Retinal pigment epithelial cell (primary cell): ENCODE results near the gene SCN11A.

Source experiments
- DNase-seq: peaks from one replicate; pipeline ENCODE4 v3.0.0-alpha.2; 2010; ENCODE audit warnings: low read depth
- H3K4me3 ChIP-seq: 2 replicates; pipeline ENCODE4 v1.5.1; 2011; ENCODE audit warnings: mild to moderate bottlenecking, low read length, control low read depth, moderate library complexity
- TF ChIP-seq, protein P1 (sequence below): conservative IDR thresholded peaks from 2 replicates; pipeline ENCODE4 v1.5.1; 2011; ENCODE audit warnings: low read depth, low read length, control low read depth, inconsistent platforms

SCN11A gene

DNA sequence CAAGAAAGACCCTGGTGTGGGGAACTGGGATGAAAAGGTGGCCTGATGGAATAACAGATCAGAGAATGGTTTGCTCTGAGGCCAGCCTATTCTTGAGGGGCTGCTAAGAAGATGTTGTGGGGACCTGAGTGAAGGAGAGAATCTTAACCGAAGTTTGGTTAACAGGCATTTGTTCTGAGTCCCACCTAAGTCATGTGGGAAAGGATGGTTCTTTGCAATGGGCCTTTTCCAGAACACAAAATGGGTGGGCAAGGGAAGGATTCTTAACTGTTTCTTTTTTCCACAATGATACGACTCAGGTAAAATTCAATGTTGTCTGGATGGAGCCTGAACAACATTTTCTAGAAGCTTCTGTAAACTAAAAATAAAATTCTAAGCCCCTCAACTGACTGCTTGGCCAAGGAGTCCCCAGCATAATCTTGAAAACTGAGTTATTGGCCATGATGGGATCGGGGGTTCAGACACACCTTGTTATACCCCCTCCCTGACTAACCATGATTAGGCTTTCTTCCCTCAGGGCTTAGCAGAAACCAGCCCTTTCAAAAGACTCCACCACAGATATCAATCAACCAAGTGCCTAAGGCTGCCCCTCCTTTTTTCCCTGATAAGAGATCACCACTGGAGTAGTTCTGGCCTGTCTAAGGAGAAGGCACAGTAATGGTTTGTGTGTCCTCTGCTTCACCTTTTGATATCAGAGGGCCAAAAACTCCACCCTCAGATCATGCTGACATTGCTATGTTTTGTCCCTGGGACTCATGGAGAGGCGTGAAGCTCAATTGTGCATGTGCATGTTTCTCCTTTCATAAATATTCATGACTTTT lies 30.1 kb downstream of the SCN11A start:
- TF ChIP-seq, protein P1, sequence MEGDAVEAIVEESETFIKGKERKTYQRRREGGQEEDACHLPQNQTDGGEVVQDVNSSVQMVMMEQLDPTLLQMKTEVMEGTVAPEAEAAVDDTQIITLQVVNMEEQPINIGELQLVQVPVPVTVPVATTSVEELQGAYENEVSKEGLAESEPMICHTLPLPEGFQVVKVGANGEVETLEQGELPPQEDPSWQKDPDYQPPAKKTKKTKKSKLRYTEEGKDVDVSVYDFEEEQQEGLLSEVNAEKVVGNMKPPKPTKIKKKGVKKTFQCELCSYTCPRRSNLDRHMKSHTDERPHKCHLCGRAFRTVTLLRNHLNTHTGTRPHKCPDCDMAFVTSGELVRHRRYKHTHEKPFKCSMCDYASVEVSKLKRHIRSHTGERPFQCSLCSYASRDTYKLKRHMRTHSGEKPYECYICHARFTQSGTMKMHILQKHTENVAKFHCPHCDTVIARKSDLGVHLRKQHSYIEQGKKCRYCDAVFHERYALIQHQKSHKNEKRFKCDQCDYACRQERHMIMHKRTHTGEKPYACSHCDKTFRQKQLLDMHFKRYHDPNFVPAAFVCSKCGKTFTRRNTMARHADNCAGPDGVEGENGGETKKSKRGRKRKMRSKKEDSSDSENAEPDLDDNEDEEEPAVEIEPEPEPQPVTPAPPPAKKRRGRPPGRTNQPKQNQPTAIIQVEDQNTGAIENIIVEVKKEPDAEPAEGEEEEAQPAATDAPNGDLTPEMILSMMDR = no peak
- DNase-seq = no peak
- H3K4me3 ChIP-seq = no peak overlapping the region

DNA sequence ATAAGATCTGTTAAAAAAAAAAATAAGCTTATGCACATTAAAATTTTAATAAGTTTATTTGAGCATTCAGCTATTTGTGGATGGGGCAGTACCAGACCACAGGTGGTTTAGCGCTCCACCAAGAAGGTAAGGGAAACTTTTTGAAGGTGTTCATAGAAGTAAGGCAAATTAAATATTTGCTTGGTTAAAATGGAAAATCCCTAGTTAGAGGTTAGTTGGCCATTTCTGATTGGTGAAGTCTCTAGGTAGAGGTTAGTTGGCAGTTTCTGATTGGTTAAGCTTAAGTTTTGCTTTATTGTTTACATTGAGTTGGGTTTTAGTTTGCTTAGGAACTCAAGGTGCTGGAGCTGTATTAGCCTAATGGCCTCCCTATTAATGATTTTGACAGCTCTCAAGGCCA lies 30.7 kb downstream of the SCN11A start:
- no peak for DNase-seq
- no peak overlapping the region for H3K4me3 ChIP-seq
- TF ChIP-seq, protein P1 = no peak

DNA sequence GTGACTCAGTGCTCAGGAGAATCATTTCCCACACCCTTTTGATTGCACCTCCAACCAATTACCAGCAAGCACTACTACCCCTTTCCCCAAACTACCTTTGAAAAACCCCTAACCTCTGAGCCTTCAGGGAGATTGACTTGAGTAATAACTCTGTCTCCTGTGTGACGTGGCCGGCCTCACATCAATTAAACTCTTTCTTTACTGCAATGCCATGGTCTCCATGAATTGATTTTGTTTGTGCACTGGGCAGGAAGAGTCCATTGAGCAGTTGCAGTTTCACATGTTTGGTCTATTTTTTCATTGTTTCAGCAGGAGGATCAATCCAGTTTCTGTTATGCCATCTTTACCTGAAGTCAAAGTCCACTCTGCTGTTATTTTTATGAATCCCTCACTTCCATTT lies 32.4 kb downstream of the SCN11A start:
- TF ChIP-seq, protein P1 = no peak
- no peak for DNase-seq
- H3K4me3 ChIP-seq = no peak overlapping the region

DNA sequence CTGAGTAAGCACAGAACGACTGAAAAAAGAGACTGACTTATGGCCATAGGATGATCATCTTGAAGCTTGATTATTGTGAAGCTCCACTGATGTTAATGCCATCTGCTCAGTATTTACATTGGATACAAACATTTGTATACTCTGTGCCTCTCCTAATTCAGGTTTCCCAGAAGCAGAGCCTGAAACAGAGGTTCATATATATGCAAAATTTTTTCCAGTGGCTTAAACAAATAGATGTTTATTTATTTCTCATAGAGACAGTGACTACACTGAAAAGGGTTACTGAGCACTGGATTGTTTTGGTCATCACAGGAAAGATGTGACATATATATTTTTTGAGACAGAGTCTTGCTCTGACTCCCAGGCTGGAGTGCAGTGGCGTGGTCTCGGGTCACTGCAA lies 36.3 kb downstream of the SCN11A start:
- TF ChIP-seq, protein P1 = no peak

DNA sequence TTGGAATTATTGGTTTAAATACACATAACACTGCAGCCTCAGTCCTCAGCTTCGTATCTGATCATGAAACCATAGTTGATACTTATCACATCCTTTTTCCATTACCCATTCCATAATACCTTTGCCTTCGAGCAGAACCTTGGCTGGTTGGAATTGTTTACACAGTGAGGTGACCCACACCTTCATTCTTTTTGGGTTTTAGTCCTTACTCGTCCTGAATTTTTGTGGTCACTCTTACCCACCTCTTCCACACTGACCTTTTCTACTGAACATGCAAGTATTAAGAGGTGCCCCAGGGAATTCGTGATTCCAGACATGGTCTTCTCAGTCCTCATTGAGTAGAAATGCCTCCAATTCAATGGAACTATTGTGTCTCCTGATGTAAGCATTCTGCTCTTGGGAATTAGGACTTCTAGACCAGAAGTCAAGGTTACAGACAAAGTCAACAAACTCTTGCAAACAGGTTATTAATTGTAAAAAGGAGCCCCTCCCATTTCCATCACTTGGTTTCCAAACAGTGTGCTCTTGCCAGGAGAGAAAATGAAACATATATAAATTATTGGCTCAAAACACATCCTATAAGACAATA lies 37.7 kb downstream of the SCN11A start:
- TF ChIP-seq, protein P1 = no peak
- DNase-seq = no peak

More for the DNA sequence above, 36.3 kb downstream of the SCN11A start:
- DNase-seq = no peak
- H3K4me3 ChIP-seq = no peak overlapping the region

DNA sequence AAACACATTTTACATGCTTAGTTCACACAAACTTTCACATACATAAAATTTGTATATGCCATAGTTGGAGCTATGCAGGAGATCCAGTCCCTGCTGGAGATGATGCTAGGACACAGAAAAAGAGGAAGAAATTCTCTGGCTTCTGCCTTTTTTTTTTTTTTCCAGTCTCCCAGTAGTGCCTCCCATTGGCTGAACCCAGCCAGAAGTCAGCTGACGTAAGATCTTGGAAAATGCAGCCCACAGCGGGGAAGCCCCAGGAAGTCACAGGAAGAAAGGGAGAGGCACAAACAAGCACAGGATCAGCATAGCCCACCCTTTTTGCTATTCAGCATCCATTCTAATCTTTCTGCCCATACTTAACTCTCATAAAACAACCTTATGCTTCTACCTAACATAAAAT lies 38.5 kb downstream of the SCN11A start:
- H3K4me3 ChIP-seq = no peak overlapping the region
- DNase-seq = no peak
- TF ChIP-seq, protein P1 = no peak

More for the DNA sequence above, 37.7 kb downstream of the SCN11A start:
- H3K4me3 ChIP-seq = no peak overlapping the region
